Spleen (tissue), 11 donors: ENCODE measurements around the gene SLC7A4. TPM values are rescaled to one million over a fixed set of nuclear protein-coding genes. Genes with fewer than 3 reads are reported as not detected.
"Not testable (repeated sequence)": the region's sequence is repeated elsewhere in the genome, so short reads cannot be mapped to it uniquely, and the experiment has no call there.

ENCODE experiments used
- DNase-seq: peaks from one replicate; pipeline ENCODE4 v3.0.0-alpha.2; 2020
- H3K27ac ChIP-seq, 8 donors: fragments of 200-600 bp; sonication (generic) in 7 of 8; 1 replicate in 4 of 8; 2 replicates in 4 of 8; pipeline versions ENCODE4 v1.5.0 to v1.8.0; 2016 to 2021; ENCODE audit warnings: inconsistent platforms in 4 of 8, mild to moderate bottlenecking in 4 of 8, moderate library complexity in 1 of 8
- H3K27me3 ChIP-seq, 7 donors: fragments of 200-600 bp; sonication (generic) in 6 of 7; replicated peaks in 1 of 7; 1 replicate in 4 of 7; 2 replicates in 3 of 7; pipeline versions ENCODE4 v1.5.0 to v1.8.0; 2016 to 2021; ENCODE audit warnings: inconsistent platforms in 3 of 7, mild to moderate bottlenecking in 1 of 7
- H3K36me3 ChIP-seq, 6 donors: fragments of 200-600 bp; sonication (generic) in 5 of 6; 1 replicate in 4 of 6; 2 replicates in 2 of 6; pipeline versions ENCODE4 v1.5.0 to v1.8.0; 2016 to 2021; ENCODE audit warnings: inconsistent platforms in 2 of 6
- H3K4me1 ChIP-seq, 6 donors: fragments of 200-600 bp; sonication (generic) in 5 of 6; 1 replicate in 3 of 6; 2 replicates in 3 of 6; pipeline versions ENCODE4 v1.5.0 to v1.8.0; 2016 to 2021; ENCODE audit warnings: inconsistent platforms in 3 of 6
- H3K4me3 ChIP-seq, 8 donors: fragments of 200-600 bp; sonication (generic) in 7 of 8; 1 replicate in 4 of 8; 2 replicates in 4 of 8; pipeline versions ENCODE4 v1.5.0 to v1.8.0; 2016 to 2021; ENCODE audit warnings: inconsistent platforms in 4 of 8, mild to moderate bottlenecking in 4 of 8, moderate library complexity in 2 of 8
- H3K9me3 ChIP-seq, 8 donors: fragments of 200-600 bp; sonication (generic) in 7 of 8; 1 replicate in 4 of 8; 2 replicates in 4 of 8; pipeline versions ENCODE4 v1.5.0 to v1.8.0; 2016 to 2021; ENCODE audit warnings: inconsistent platforms in 4 of 8
- POLR2A ChIP-seq, 3 donors: fragments of 450-650 bp; IDR thresholded peaks; one replicate each; pipeline ENCODE4 v1.5.1; 2017; ENCODE audit warnings: antibody characterized with exemption in 3 of 3, mild to moderate bottlenecking in 1 of 3
- POLR2AphosphoS5 ChIP-seq, 3 donors: sonication (generic); formaldehyde crosslinking; IDR thresholded peaks; one replicate each; pipeline ENCODE4 v1.5.1; 2017; ENCODE audit warnings: antibody characterized with exemption in 3 of 3
- WGBS, 5 donors: extraction: QIAGEN DNeasy Blood & Tissue Kit in 3 of 5; methylation state at CpG; one replicate each; pipeline versions ENCODE4 v1.1.5 to v1.1.7; 2013 to 2018; 5-methylcytosine and 5-hydroxymethylcytosine counted together
- intact Hi-C: fragments of 100-400 bp; cut with DNase I; formaldehyde crosslinking; loops from one replicate; pipeline ENCODE4 v1.15.0; 2023; ENCODE audit warnings: low total_unique reads
- polyA plus RNA-seq, 3 donors: library from polyadenylated mRNA; stranded (reverse); fragments of 200-250 nt; gene quantifications; one replicate each; pipeline ENCODE4 v1.2.1, GENCODE V29; 2013
- total RNA-seq, 7 donors: library from RNA; depleted of rRNA in 3 of 7; stranded (reverse); fragments of >200 nt in 3 of 7; fragmentation: NEBNext Ultra II Directional in 4 of 7; extraction: Animal tissue kit (Norgen Biotek cat#: 25700) in 4 of 7; gene quantifications; one replicate each; pipeline versions ENCODE4 v1.1.0 to v1.2.1, GENCODE V29; 2016 to 2021
- TF ChIP-seq, protein P1 (sequence below), 11 experiments: fragments of 200-600 bp in 7 of 11; fragments of 450-650 bp in 4 of 11; sonication (generic) in 4 of 11; IDR thresholded peaks in 8 of 11; conservative IDR thresholded peaks in 3 of 11; 1 replicate in 7 of 11; 2 replicates in 4 of 11; pipeline versions ENCODE4 v1.4.0 to v1.8.0; 2016 to 2021; ENCODE audit warnings: antibody characterized with exemption in 11 of 11, inconsistent platforms in 4 of 11, mild to moderate bottlenecking in 1 of 11
- donor health status: healthy with polysubstance abuse.
- donor health status: DM: no; HTN: no; CAD: no; lungs with moderate emphysema.
- donor health status: DM: no; HTN: no; CAD: no.
- donor health status: Bipolar disorder and iron deficiency.
- donor health status: healthy.
- donor health status: DM: no; HTN: no; CAD: no.
- donor health status: DM: yes; HTN: yes; CAD: no.

The SLC7A4 gene
- total and polyA plus RNA-seq, 10 donors = 0.11 to 0.95 (median 0.29) TPM; not detected in 3

GRCh38 chr22:21052715-21053459, 20.5 kb upstream of the SLC7A4 start:
- no peak for TF ChIP-seq POLR2A (IDR thresholded peaks at IDR 0.05)
- TF ChIP-seq POLR2AphosphoS5 (IDR thresholded peaks at IDR 0.05) = no peak
- TF ChIP-seq, protein P1, sequence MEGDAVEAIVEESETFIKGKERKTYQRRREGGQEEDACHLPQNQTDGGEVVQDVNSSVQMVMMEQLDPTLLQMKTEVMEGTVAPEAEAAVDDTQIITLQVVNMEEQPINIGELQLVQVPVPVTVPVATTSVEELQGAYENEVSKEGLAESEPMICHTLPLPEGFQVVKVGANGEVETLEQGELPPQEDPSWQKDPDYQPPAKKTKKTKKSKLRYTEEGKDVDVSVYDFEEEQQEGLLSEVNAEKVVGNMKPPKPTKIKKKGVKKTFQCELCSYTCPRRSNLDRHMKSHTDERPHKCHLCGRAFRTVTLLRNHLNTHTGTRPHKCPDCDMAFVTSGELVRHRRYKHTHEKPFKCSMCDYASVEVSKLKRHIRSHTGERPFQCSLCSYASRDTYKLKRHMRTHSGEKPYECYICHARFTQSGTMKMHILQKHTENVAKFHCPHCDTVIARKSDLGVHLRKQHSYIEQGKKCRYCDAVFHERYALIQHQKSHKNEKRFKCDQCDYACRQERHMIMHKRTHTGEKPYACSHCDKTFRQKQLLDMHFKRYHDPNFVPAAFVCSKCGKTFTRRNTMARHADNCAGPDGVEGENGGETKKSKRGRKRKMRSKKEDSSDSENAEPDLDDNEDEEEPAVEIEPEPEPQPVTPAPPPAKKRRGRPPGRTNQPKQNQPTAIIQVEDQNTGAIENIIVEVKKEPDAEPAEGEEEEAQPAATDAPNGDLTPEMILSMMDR (IDR thresholded peaks at IDR 0.05 in 8 of 11, conservative IDR thresholded peaks at IDR 0.05 in 3 of 11) = no peak
- intact Hi-C loops = no loop called here
- peaks cover 0 to 24% (median 0%) of the 10 kb centered on the region in 7 donors for H3K27me3 ChIP-seq
- peak; percentile 37 for DNase-seq
- 81 to 89% (median 83%) methylated on average over 8 of the region's 8 CpGs for WGBS, 5 donors
- no peak overlapping the region for H3K27ac ChIP-seq
- no peaks in the 10 kb centered on the region for H3K36me3 ChIP-seq
- H3K4me3 ChIP-seq = no peak overlapping the region
- H3K4me1 ChIP-seq = peaks cover 0 to 9% (median 4%) of the 10 kb centered on the region in 6 donors
- H3K9me3 ChIP-seq = no peaks in the 10 kb centered on the region

GRCh38 chr22:21051831-21052400, 19.6 kb upstream of the SLC7A4 start:
- WGBS, 5 donors = 66 to 77% (median 76%) methylated on average over 8 of the region's 8 CpGs
- TF ChIP-seq POLR2AphosphoS5 (IDR thresholded peaks at IDR 0.05) (no peak), POLR2A (IDR thresholded peaks at IDR 0.05) (no peak)
- TF ChIP-seq, protein P1 (IDR thresholded peaks at IDR 0.05 in 8 of 11, conservative IDR thresholded peaks at IDR 0.05 in 3 of 11) = no peak
- peaks cover 0 to 9% (median 4%) of the 10 kb centered on the region in 6 donors for H3K4me1 ChIP-seq
- no peaks in the 10 kb centered on the region for H3K9me3 ChIP-seq
- no peak overlapping the region for H3K4me3 ChIP-seq
- no peak overlapping the region for H3K27ac ChIP-seq
- H3K36me3 ChIP-seq = no peaks in the 10 kb centered on the region
- DNase-seq = peak; percentile 45
- intact Hi-C loops = no loop called here
- H3K27me3 ChIP-seq = peaks cover 0 to 21% (median 0%) of the 10 kb centered on the region in 7 donors

- no peak for TF ChIP-seq POLR2AphosphoS5 (IDR thresholded peaks at IDR 0.05)
- TF ChIP-seq POLR2A (IDR thresholded peaks at IDR 0.05) = no peak
- TF ChIP-seq, protein P1 (IDR thresholded peaks at IDR 0.05 in 8 of 11, conservative IDR thresholded peaks at IDR 0.05 in 3 of 11) = no peak
- 83 to 88% (median 85%) methylated on average over 9 of the region's 9 CpGs for WGBS, 5 donors
Measured at GRCh38 chr22:21051145-21051830, 18.9 kb upstream of the SLC7A4 start.

DNA sequence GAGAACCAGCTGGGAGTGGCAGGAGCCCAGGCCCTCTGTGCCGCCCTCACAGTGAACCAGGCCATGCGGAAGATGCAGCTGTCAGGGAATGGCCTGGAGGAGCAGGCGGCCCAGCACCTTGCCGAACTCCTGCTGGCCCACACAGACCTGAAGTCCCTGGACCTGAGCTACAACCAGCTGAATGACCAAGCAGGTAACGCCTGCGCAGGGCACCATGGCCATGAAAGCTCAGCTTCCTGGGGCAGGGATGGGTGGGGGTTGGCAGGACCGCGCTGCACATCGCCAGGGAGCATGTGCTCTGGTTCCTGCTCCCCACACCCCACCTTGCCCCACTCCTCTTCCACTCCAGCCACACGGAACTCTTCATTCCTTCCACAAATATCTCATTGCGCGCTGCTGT, 16.6 kb upstream of the SLC7A4 start:
- H3K4me3 ChIP-seq, H3K9me3 ChIP-seq, H3K27ac ChIP-seq, H3K36me3 ChIP-seq, intact Hi-C loops: not testable (repeated sequence)
- peak; percentile 65 for DNase-seq
- 88 to 100% (median 98%) methylated on average over 1 to 6 of the region's 12 CpGs for WGBS, 5 donors
- H3K27me3 ChIP-seq = peaks cover 0 to 27% (median 0%) of the 10 kb centered on the region in 7 donors
- peaks cover 11 to 23% (median 21%) of the 10 kb centered on the region in 6 donors for H3K4me1 ChIP-seq

More at GRCh38 chr22:21051145-21051830, 18.9 kb upstream of the SLC7A4 start:
- Histone ChIP-seq H3K4me1 (peaks cover 0 to 9% (median 4%) of the 10 kb centered on the region in 6 donors), H3K4me3 (no peak overlapping the region), H3K9me3 (no peaks in the 10 kb centered on the region), H3K36me3 (no peaks in the 10 kb centered on the region), H3K27ac (no peak overlapping the region), H3K27me3 (peaks cover 0 to 16% (median 0%) of the 10 kb centered on the region in 7 donors)
- DNase-seq = peak; percentile 61
- intact Hi-C loops = no loop called here

- H3K9me3 ChIP-seq, H3K4me3 ChIP-seq, H3K36me3 ChIP-seq, intact Hi-C loops, H3K27ac ChIP-seq: not testable (repeated sequence)
- WGBS, 5 donors = 56 to 85% (median 77%) methylated on average over 1 to 5 of the region's 5 CpGs
- Histone ChIP-seq H3K27me3 (peaks cover 0 to 32% (median 0%) of the 10 kb centered on the region in 7 donors), H3K4me1 (peaks cover 11 to 28% (median 26%) of the 10 kb centered on the region in 6 donors)
- DNase-seq = peak; percentile 32
Measured at GRCh38 chr22:21048448-21048847, 16.1 kb upstream of the SLC7A4 start.
